H9 (cell line): ENCODE data around the gene MAOA. TPM values are rescaled to one million over a fixed set of nuclear protein-coding genes. Genes with fewer than 3 reads are reported as not detected.

Experiments
- DNase-seq: peaks from one replicate; pipeline ENCODE4 v3.0.0-alpha.2; 2017
- H2AFZ ChIP-seq: one replicate; pipeline ENCODE4 v1.6.1; 2013; ENCODE audit warnings: mild to moderate bottlenecking, low read length, control low read depth, moderate library complexity
- H2AK5ac ChIP-seq: 2 replicates; pipeline ENCODE4 v1.6.1; 2013; ENCODE audit warnings: low read length, control low read depth, mixed read lengths; ENCODE audit not compliant: insufficient read length
- H2BK120ac ChIP-seq: one replicate; pipeline ENCODE4 v1.6.1; 2013; ENCODE audit warnings: low read depth, mild to moderate bottlenecking, low read length, control low read depth, inconsistent platforms; ENCODE audit not compliant: poor library complexity, severe bottlenecking
- H2BK12ac ChIP-seq: 2 replicates; pipeline ENCODE4 v1.6.1; 2013; ENCODE audit warnings: low read length, control low read depth, mixed read lengths, low read depth; ENCODE audit not compliant: insufficient read length
- H2BK15ac ChIP-seq: 2 replicates; pipeline ENCODE4 v1.6.1; 2013; ENCODE audit warnings: low read depth, low read length, control low read depth
- H2BK20ac ChIP-seq: one replicate; pipeline ENCODE4 v1.6.1; 2013; ENCODE audit warnings: low read depth, mild to moderate bottlenecking, low read length, control low read depth, inconsistent platforms; ENCODE audit not compliant: poor library complexity, severe bottlenecking
- H2BK5ac ChIP-seq: 2 replicates; pipeline ENCODE4 v1.6.1; 2013; ENCODE audit warnings: low read length, control low read depth, mixed read lengths; ENCODE audit not compliant: insufficient read length
- H3K14ac ChIP-seq: 2 replicates; pipeline ENCODE4 v1.6.1; 2013; ENCODE audit warnings: low read length, control low read depth; ENCODE audit not compliant: insufficient read depth
- H3K18ac ChIP-seq: 2 replicates; pipeline ENCODE4 v1.6.1; 2013; ENCODE audit warnings: low read depth, mild to moderate bottlenecking, mixed read lengths, low read length, control low read depth; ENCODE audit not compliant: insufficient read length
- H3K23ac ChIP-seq: 2 replicates; pipeline ENCODE4 v1.6.1; 2013; ENCODE audit warnings: low read length, control low read depth, mixed read lengths, low read depth; ENCODE audit not compliant: insufficient read length
- H3K23me2 ChIP-seq: 2 replicates; pipeline ENCODE4 v1.6.1; 2013; ENCODE audit warnings: low read depth, mild to moderate bottlenecking, mixed read lengths, low read length, control low read depth; ENCODE audit not compliant: insufficient read length, poor library complexity, severe bottlenecking
- H3K27ac ChIP-seq: 2 replicates; pipeline ENCODE4 v1.5.1; 2013; ENCODE audit warnings: low read length, control low read depth, mixed read lengths, low read depth; ENCODE audit not compliant: insufficient read length
- H3K27me3 ChIP-seq: 2 replicates; pipeline ENCODE4 v1.6.1; 2013; ENCODE audit warnings: low read length, control low read depth, inconsistent platforms; ENCODE audit not compliant: insufficient read depth
- H3K4ac ChIP-seq: 2 replicates; pipeline ENCODE4 v1.6.1; 2013; ENCODE audit warnings: low read depth, mild to moderate bottlenecking, control low read depth, inconsistent platforms, low read length, moderate library complexity
- H3K4me1 ChIP-seq: 2 replicates; pipeline ENCODE4 v1.6.1; 2013; ENCODE audit warnings: low read length, control low read depth, inconsistent platforms; ENCODE audit not compliant: insufficient read depth
- H3K4me2 ChIP-seq: 2 replicates; pipeline ENCODE4 v1.6.1; 2013; ENCODE audit warnings: low read length, control low read depth, mixed read lengths; ENCODE audit not compliant: insufficient read length, insufficient read depth
- H3K56ac ChIP-seq: 2 replicates; pipeline ENCODE4 v1.6.1; 2013; ENCODE audit warnings: low read depth, mild to moderate bottlenecking, mixed read lengths, low read length, control low read depth; ENCODE audit not compliant: insufficient read length
- H3K79me1 ChIP-seq: 2 replicates; pipeline ENCODE4 v1.6.1; 2013; ENCODE audit warnings: low read depth, mild to moderate bottlenecking, moderate library complexity, low read length, control low read depth, inconsistent platforms; ENCODE audit not compliant: insufficient read depth, poor library complexity, severe bottlenecking
- H3K79me2 ChIP-seq: 2 replicates; pipeline ENCODE4 v1.6.1; 2013; ENCODE audit warnings: low read length, control low read depth, inconsistent platforms; ENCODE audit not compliant: insufficient read depth
- H3K9ac ChIP-seq: 2 replicates; pipeline ENCODE4 v1.6.1; 2013; ENCODE audit warnings: low read length, control low read depth, mixed read lengths; ENCODE audit not compliant: insufficient read length; ENCODE audit errors: extremely low read depth
- H3K9me3 ChIP-seq: one replicate; pipeline ENCODE4 v1.6.1; 2013; ENCODE audit warnings: low read depth, low read length, inconsistent platforms; ENCODE audit not compliant: control insufficient read depth
- H3T11ph ChIP-seq: one replicate; pipeline ENCODE4 v1.6.1; 2013; ENCODE audit warnings: mild to moderate bottlenecking, low read length, control low read depth, inconsistent platforms
- H4K20me1 ChIP-seq: one replicate; pipeline ENCODE4 v1.6.1; 2013; ENCODE audit not compliant: control insufficient read depth, insufficient read length, insufficient read depth
- H4K5ac ChIP-seq: 2 replicates; pipeline ENCODE4 v1.6.1; 2013; ENCODE audit warnings: low read depth, mild to moderate bottlenecking, mixed read lengths, low read length, control low read depth; ENCODE audit not compliant: insufficient read length
- H4K8ac ChIP-seq: replicated peaks from 2 replicates; pipeline ENCODE4 v1.6.1; 2013; ENCODE audit warnings: low read length, control low read depth, mixed read lengths, low read depth; ENCODE audit not compliant: insufficient read length
- H4K91ac ChIP-seq: 2 replicates; pipeline ENCODE4 v1.6.1; 2013; ENCODE audit warnings: low read depth, mild to moderate bottlenecking, moderate library complexity, mixed read lengths, low read length, control low read depth; ENCODE audit not compliant: insufficient read length
- H3K27ac Mint-ChIP-seq, 3 experiments: 2 replicates in 2 of 3; 3 replicates in 1 of 3; pipeline ENCODE4 v1.8.0; 2020 to 2021; ENCODE audit warnings: mixed read lengths in 3 of 3, mild to moderate bottlenecking in 1 of 3, moderate library complexity in 1 of 3
- H3K27me3 Mint-ChIP-seq: 2 replicates; pipeline ENCODE4 v1.8.0; 2021; ENCODE audit warnings: low read depth, mild to moderate bottlenecking, moderate library complexity, mixed read lengths
- H3K36me3 Mint-ChIP-seq, 3 experiments: 2 replicates in 2 of 3; 3 replicates in 1 of 3; pipeline ENCODE4 v1.8.0; 2020 to 2021; ENCODE audit warnings: low read depth in 3 of 3, mixed read lengths in 3 of 3; ENCODE audit not compliant: insufficient read depth in 1 of 3
- H3K4me1 Mint-ChIP-seq, 2 experiments: 2 replicates each; pipeline ENCODE4 v1.8.0; 2020; ENCODE audit warnings: mixed read lengths in 2 of 2
- H3K4me3 Mint-ChIP-seq, 2 experiments: 2 replicates in 1 of 2; 3 replicates in 1 of 2; pipeline ENCODE4 v1.8.0; 2020 to 2021; ENCODE audit warnings: mild to moderate bottlenecking in 2 of 2, mixed read lengths in 2 of 2, moderate library complexity in 1 of 2
- H3K9me3 Mint-ChIP-seq, 2 experiments: 2 replicates in 1 of 2; 3 replicates in 1 of 2; pipeline ENCODE4 v1.8.0; 2020; ENCODE audit warnings: mild to moderate bottlenecking in 2 of 2, mixed read lengths in 2 of 2, moderate library complexity in 1 of 2
- CTCF ChIP-seq: fragments of 200-600 bp; sonication (generic); conservative IDR thresholded peaks from 3 replicates; pipeline ENCODE4 v1.8.0; 2021; ENCODE audit warnings: antibody characterized with exemption, mild to moderate bottlenecking
- WGBS: extraction: QIAGEN DNeasy Blood & Tissue Kit; methylation state at CpG from one replicate; pipeline ENCODE4 v1.1.7; 2013; ENCODE audit warnings: missing lambda C conversion rate, low lambda C conversion rate, mixed read lengths; ENCODE audit not compliant: insufficient read length; ENCODE audit errors: extremely low coverage; 5-methylcytosine and 5-hydroxymethylcytosine counted together
- total RNA-seq: library from RNA; stranded (reverse); gene quantifications from 2 replicates; pipeline ENCODE4 v1.2.1, GENCODE V29; 2021

MAOA gene
- total RNA-seq, 1 experiment from 2014 or later: 0.28 TPM

- WGBS: no CpG with 5 or more reads among the region's 5 CpGs
- Histone ChIP-seq H4K5ac (no peak overlapping the region), H2BK120ac (no peak overlapping the region)
These were observed 130.0 kb downstream of the MAOA start for GRCh38 chrX:43785930-43786591.

More at GRCh38 chrX:43785930-43786591, 130.0 kb downstream of the MAOA start:
- no peak overlapping the region for H2BK5ac ChIP-seq
- H2AK5ac ChIP-seq: no peak overlapping the region
- H4K20me1 ChIP-seq: no peaks in the 10 kb centered on the region
- no peak overlapping the region for H3K14ac ChIP-seq
- peaks cover 0 to 2% (median 0%) of the 10 kb centered on the region in 3 experiments; a peak in 1 of 7 replicates for H3K36me3 Mint-ChIP-seq
- no peak overlapping the region for H2AFZ ChIP-seq
- H3K4ac ChIP-seq: no peak overlapping the region
- no peaks in the 10 kb centered on the region for H3K23me2 ChIP-seq
- no peaks in the 10 kb centered on the region for H3K4me1 ChIP-seq
- H3K9me3 Mint-ChIP-seq: peaks cover 69 to 78% of the 10 kb centered on the region in 2 experiments
- no peaks in the 10 kb centered on the region for H3K9me3 ChIP-seq
- H3K9ac ChIP-seq: no peak overlapping the region
- no peak for DNase-seq
- H3T11ph ChIP-seq: no peak overlapping the region
- H3K4me2 ChIP-seq: no peak overlapping the region
- H3K56ac ChIP-seq: no peak overlapping the region
- H3K23ac ChIP-seq: no peak overlapping the region
- no peak for TF ChIP-seq CTCF
- H3K27me3 Mint-ChIP-seq: no peaks in the 10 kb centered on the region
- H2BK15ac ChIP-seq: no peak overlapping the region
- no peak overlapping the region for H3K27ac ChIP-seq
- H3K4me3 Mint-ChIP-seq: no peak overlapping the region
- no peak overlapping the region for H2BK20ac ChIP-seq
- no peak overlapping the region for H3K18ac ChIP-seq
- no peaks in the 10 kb centered on the region for H3K79me1 ChIP-seq
- H2BK12ac ChIP-seq: no peak overlapping the region
- no peak overlapping the region for H4K91ac ChIP-seq
- H3K27ac Mint-ChIP-seq: no peak overlapping the region
- no peak overlapping the region for H4K8ac ChIP-seq
- H3K4me1 Mint-ChIP-seq: no peaks in the 10 kb centered on the region
- no peaks in the 10 kb centered on the region for H3K27me3 ChIP-seq
- H3K79me2 ChIP-seq: no peaks in the 10 kb centered on the region

Other genes starting within 250 kb of the MAOA start
- 1.1 and 1.4 TPM in 2 replicates for gene MAOB, start 226.2 kb downstream of the MAOA start, total RNA-seq